Measurements from ENCODE around the gene FGB. TPM values are rescaled to one million over a fixed set of nuclear protein-coding genes. Genes with fewer than 3 reads are reported as not detected.

Gene FGB
- total and polyA plus RNA-seq, 2 donors (not counting 3 experiments of a cell fraction or from before 2014, with no cell fraction given) = not detected

DNA sequence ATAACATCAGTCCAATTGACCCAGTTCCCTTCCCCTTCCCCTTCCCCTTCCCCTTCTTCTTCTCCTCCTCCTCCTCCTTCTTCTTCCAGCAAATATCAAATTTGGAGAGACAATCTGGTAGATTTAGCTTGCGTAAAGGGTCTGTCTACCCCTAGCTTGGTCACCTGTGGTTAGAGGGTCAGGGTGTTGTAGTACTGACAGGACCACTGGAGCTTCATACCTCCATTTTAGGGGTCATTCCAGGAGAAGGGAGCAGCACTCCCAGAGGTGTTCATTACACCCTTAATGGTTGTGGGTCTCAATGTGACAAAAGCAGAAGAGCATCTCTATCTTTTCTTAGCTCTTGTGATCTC, 3.7 kb upstream of the FGB start:
- no TSS peak for BruUV-seq (replicated peaks)
- Histone ChIP-seq H3K9ac (replicated peaks; ENCODE audit: extremely low read depth, insufficient read depth, low read length) (no peak overlapping the region), H3K36me3 (ENCODE audit: control insufficient read depth in 2 of 2, extremely low read depth in 1 of 2, insufficient read depth in 2 of 2, low read length in 2 of 2) (no peaks in the 10 kb centered on the region), H3K9me1 (replicated peaks; ENCODE audit: control insufficient read depth, extremely low read depth, insufficient read depth, low read length) (no peaks in the 10 kb centered on the region), H3K27ac (ENCODE audit: insufficient read depth, low read depth, low read length) (no peak overlapping the region), H3K4me3 (replicated peaks in 1 of 3; ENCODE audit: insufficient read depth in 1 of 3, low read depth in 1 of 3, low read length in 3 of 3) (no peak overlapping the region), H2AFZ (ENCODE audit: low read depth, low read length) (no peak overlapping the region), H3K27me3 (ENCODE audit: control insufficient read depth in 2 of 2, insufficient read depth in 2 of 2, low read length in 2 of 2) (peaks cover 0 to 12% of the 10 kb centered on the region in 2 experiments), H3K9me3 (replicated peaks; ENCODE audit: control insufficient read depth, insufficient read depth, low read length) (no peaks in the 10 kb centered on the region), H4K20me1 (replicated peaks; ENCODE audit: control insufficient read depth, extremely low read depth, insufficient read depth, low read length) (no peaks in the 10 kb centered on the region), H3K4me2 (ENCODE audit: insufficient read depth, low read length) (no peak overlapping the region), H3K79me2 (ENCODE audit: control insufficient read depth, insufficient read depth, low read length) (no peaks in the 10 kb centered on the region), H3K4me1 (ENCODE audit: control insufficient read depth, extremely low read depth, insufficient read depth, low read length) (no peaks in the 10 kb centered on the region)
- dilution Hi-C loops (cut with MboI; ENCODE audit: extremely low pct_ligation_motif_present, low sequenced_read_pairs) = no loop called here
- DNase-seq (ENCODE audit: low read depth, low spot score) (no peak), FAIRE-seq (no peak)
- intact Hi-C loops (cut with micrococcal nuclease) = no loop called here
- ChIA-PET CTCF (interaction anchor here (0.6 to 6.0 kb wide), 29 partner anchors 9 to 793 kb away, joined by 3 to 112 read pairs (median 5); partner anchors contain the start of genes FGG, PLRG1 and RBM46), POLR2A (interaction anchor here (0.6 kb wide), 1 partner anchor 9 kb away, joined by 3 read pairs; the partner anchor contains the start of gene PLRG1)
- TF ChIP-seq, protein P1, sequence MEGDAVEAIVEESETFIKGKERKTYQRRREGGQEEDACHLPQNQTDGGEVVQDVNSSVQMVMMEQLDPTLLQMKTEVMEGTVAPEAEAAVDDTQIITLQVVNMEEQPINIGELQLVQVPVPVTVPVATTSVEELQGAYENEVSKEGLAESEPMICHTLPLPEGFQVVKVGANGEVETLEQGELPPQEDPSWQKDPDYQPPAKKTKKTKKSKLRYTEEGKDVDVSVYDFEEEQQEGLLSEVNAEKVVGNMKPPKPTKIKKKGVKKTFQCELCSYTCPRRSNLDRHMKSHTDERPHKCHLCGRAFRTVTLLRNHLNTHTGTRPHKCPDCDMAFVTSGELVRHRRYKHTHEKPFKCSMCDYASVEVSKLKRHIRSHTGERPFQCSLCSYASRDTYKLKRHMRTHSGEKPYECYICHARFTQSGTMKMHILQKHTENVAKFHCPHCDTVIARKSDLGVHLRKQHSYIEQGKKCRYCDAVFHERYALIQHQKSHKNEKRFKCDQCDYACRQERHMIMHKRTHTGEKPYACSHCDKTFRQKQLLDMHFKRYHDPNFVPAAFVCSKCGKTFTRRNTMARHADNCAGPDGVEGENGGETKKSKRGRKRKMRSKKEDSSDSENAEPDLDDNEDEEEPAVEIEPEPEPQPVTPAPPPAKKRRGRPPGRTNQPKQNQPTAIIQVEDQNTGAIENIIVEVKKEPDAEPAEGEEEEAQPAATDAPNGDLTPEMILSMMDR (IDR thresholded peaks at IDR 0.05; ENCODE audit: extremely low read depth in 1 of 2, insufficient read depth in 1 of 2, low read depth in 1 of 2, low read length in 2 of 2) = no peak
- TF ChIP-seq JUN (IDR thresholded peaks at IDR 0.05; ENCODE audit: borderline replicate concordance, insufficient read depth, insufficient read length, low read depth) (no peak), POLR2A (IDR thresholded peaks at IDR 0.05; ENCODE audit: low read depth, low read length) (no peak), EZH2 (IDR thresholded peaks at IDR 0.05; ENCODE audit: borderline replicate concordance, low read depth, low read length, severe bottlenecking) (no peak), FOS (IDR thresholded peaks at IDR 0.05; ENCODE audit: borderline replicate concordance, insufficient read depth, low read length) (no peak), GATA2 (IDR thresholded peaks at IDR 0.05; ENCODE audit: insufficient read depth, insufficient read length, low read depth, low read length) (no peak), POLR2AphosphoS5 (IDR thresholded peaks at IDR 0.05; ENCODE audit: insufficient read depth, low read depth, low read length) (no peak), MYC (IDR thresholded peaks at IDR 0.05; ENCODE audit: low read depth, low read length) (no peak)
- TF ChIP-seq, protein P2, sequence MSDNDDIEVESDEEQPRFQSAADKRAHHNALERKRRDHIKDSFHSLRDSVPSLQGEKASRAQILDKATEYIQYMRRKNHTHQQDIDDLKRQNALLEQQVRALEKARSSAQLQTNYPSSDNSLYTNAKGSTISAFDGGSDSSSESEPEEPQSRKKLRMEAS (IDR thresholded peaks at IDR 0.05; ENCODE audit: insufficient read depth, insufficient read length) = no peak

Data from endothelial cell of umbilical vein (primary cell).